Testis (tissue), 2 donors: Measurements from ENCODE around the gene PPP6R2.

Experiments used
- CTCF ChIP-seq, 3 experiments: fragments of 450-650 bp in 2 of 3; fragments of 200-600 bp in 1 of 3; sonication (generic) in 1 of 3; IDR thresholded peaks; one replicate each; pipeline ENCODE4 v1.5.1; 2016 to 2019; ENCODE audit warnings: antibody characterized with exemption in 3 of 3, mild to moderate bottlenecking in 2 of 3, moderate library complexity in 1 of 3
- POLR2A ChIP-seq: fragments of 450-650 bp; IDR thresholded peaks from one replicate; pipeline ENCODE4 v1.6.1; 2017; ENCODE audit warnings: antibody characterized with exemption, mild to moderate bottlenecking, moderate library complexity

- no peak for TF ChIP-seq POLR2A
- TF ChIP-seq CTCF (IDR thresholded peaks at IDR 0.05): no peak
Measured at GRCh38 chr22:50470491-50470890, 127.4 kb downstream of the PPP6R2 start.
